Measurements from ENCODE around the gene SRSF4.
A peak's percentile ranks its signal among the peaks of the same experiment; 100 is the strongest.

The SRSF4 gene

GRCh38 chr1:29120947-29121485 lies 60.7 kb downstream of the SRSF4 start:
- peak; percentile 14 for DNase-seq (ENCODE audit: extremely low read depth, low read depth)
- peak; percentile 46 for TF ChIP-seq CTCF (IDR thresholded peaks at IDR 0.05; ENCODE audit: low read depth, low read length)

- TF ChIP-seq CTCF (IDR thresholded peaks at IDR 0.05; ENCODE audit: low read depth, low read length) = no peak
- no peak for DNase-seq (ENCODE audit: extremely low read depth, low read depth)
Observed at GRCh38 chr1:29120367-29120766, 61.3 kb downstream of the SRSF4 start.

- no peak for TF ChIP-seq CTCF (IDR thresholded peaks at IDR 0.05; ENCODE audit: low read depth, low read length)
- DNase-seq (ENCODE audit: extremely low read depth, low read depth) = no peak
Observed at GRCh38 chr1:29119121-29119929, 62.4 kb downstream of the SRSF4 start.

GRCh38 chr1:29117381-29117780 lies 64.3 kb downstream of the SRSF4 start:
- DNase-seq (ENCODE audit: extremely low read depth, low read depth) = no peak
- TF ChIP-seq CTCF (IDR thresholded peaks at IDR 0.05; ENCODE audit: low read depth, low read length) = peak; percentile 34

- DNase-seq (ENCODE audit: extremely low read depth, low read depth) = no peak
- no peak for TF ChIP-seq CTCF (IDR thresholded peaks at IDR 0.05; ENCODE audit: low read depth, low read length)
Observed at GRCh38 chr1:29114654-29115053, 67.0 kb downstream of the SRSF4 start.

GRCh38 chr1:29113413-29114117 lies 68.1 kb downstream of the SRSF4 start:
- TF ChIP-seq CTCF (IDR thresholded peaks at IDR 0.05; ENCODE audit: low read depth, low read length) = no peak
- no peak for DNase-seq (ENCODE audit: extremely low read depth, low read depth)

Measured in AG09319 (cell line).